ENCODE results near the gene CNTN4.

DNA sequence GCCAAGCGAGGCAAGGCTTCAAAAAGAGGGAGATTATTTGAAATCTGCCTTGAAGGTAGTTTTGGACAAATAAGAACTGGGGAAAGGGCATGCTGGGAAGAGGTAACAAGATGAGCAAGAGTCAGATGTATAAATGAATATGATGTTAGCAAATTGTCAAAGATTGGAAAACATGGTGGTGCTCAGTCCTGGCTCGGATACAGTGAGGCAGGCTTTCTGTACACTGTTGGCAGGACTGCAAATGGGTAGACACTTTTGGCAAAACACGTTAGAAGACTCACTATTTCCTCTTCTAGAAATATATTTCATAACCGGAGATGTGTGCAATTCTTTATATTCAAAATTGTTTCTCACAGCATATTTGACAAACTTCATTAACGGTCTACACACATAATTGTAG is 581.6 kb downstream of the CNTN4 start:
- TF ChIP-seq ARNT (IDR thresholded peaks at IDR 0.05) = no peak
- TF ChIP-seq, protein P1, sequence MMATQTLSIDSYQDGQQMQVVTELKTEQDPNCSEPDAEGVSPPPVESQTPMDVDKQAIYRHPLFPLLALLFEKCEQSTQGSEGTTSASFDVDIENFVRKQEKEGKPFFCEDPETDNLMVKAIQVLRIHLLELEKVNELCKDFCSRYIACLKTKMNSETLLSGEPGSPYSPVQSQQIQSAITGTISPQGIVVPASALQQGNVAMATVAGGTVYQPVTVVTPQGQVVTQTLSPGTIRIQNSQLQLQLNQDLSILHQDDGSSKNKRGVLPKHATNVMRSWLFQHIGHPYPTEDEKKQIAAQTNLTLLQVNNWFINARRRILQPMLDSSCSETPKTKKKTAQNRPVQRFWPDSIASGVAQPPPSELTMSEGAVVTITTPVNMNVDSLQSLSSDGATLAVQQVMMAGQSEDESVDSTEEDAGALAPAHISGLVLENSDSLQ (IDR thresholded peaks at IDR 0.05) = no peak
- TF ChIP-seq ELF4 (IDR thresholded peaks at IDR 0.05) = no peak
- no peak for TF ChIP-seq TARDBP (IDR thresholded peaks at IDR 0.05)

All from HEK293T (cell line).